Activated naive CD4-positive, alpha-beta T cell treated with anti-CD3 and anti-CD28 coated beads, Interleukin-2, amount 10 ng/mL, durations not matched to agents 7 days and 5 days (primary cell): ENCODE measurements around the gene ESYT3.
A peak's percentile ranks its signal among the peaks of the same experiment; 100 is the strongest.

Experiments used
- CTCF ChIA-PET: fragments of 350-600 bp; sonication (Branson Sonifier 250); formaldehyde crosslinking; loops from one replicate; lab custom pipeline; 2021; ENCODE audit warnings: antibody characterized with exemption; lab: Charles Lee
- DNase-seq: peaks from one replicate; pipeline ENCODE4 v3.0.0-alpha.2; 2020
- H3K27ac Mint-ChIP-seq: one replicate; pipeline ENCODE4 v1.8.0; 2021; ENCODE audit warnings: mild to moderate bottlenecking, moderate library complexity, mixed read lengths
- H3K27me3 Mint-ChIP-seq: one replicate; pipeline ENCODE4 v1.8.0; 2021; ENCODE audit warnings: mild to moderate bottlenecking, mixed read lengths
- H3K36me3 Mint-ChIP-seq: one replicate; pipeline ENCODE4 v1.8.0; 2021; ENCODE audit warnings: mixed read lengths
- H3K4me1 Mint-ChIP-seq: one replicate; pipeline ENCODE4 v1.8.0; 2021; ENCODE audit warnings: mixed read lengths
- H3K4me3 Mint-ChIP-seq: one replicate; pipeline ENCODE4 v1.8.0; 2021; ENCODE audit warnings: mild to moderate bottlenecking, moderate library complexity, mixed read lengths
- H3K9me3 Mint-ChIP-seq: one replicate; pipeline ENCODE4 v1.8.0; 2021; ENCODE audit warnings: mixed read lengths

Gene ESYT3

DNA sequence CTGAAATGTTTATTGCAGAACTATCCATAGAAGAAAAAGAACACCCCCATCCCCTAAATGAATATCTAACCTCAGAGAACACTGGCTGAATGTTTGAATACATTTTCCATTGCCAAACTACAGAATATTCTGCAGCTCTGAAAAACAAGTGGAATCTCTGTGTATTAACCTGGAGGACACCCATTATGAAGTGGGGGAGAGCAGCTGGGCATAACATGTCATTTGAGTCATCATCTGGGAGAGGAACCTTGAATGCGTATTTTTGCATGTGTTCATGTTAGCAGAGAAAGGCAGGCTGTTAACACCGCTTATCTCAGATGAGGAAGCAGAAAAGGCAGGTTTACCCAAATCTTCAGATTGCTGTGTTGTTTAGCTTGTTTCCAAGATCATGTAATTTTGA is 31.5 kb downstream of the ESYT3 start:
- H3K4me3 Mint-ChIP-seq, result no peak overlapping the region
- CTCF ChIA-PET, result no interaction called here
- no peaks in the 10 kb centered on the region for H3K4me1 Mint-ChIP-seq
- no peak overlapping the region for H3K27ac Mint-ChIP-seq
- peaks cover 32% of the 10 kb centered on the region for H3K27me3 Mint-ChIP-seq
- no peaks in the 10 kb centered on the region for H3K9me3 Mint-ChIP-seq
- DNase-seq, result no peak
- H3K36me3 Mint-ChIP-seq, result no peaks in the 10 kb centered on the region

DNA sequence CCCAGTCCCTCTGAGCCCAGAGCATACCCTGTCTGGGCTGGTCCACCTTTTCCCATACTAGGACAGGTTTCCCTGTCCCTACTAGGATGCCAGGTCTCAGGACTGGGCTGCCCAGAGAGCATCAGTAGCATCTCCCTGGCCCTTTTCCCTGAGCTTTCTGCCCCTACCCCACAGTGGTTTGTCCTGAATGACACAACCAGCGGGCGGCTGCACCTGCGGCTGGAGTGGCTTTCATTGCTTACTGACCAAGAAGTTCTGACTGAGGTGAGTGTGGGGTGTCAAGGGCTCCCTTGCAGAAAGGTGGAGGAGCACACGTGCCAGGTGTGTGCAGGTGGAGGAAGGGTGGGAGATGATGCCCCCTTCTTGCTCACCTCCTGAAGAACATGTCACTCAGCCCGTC is 33.5 kb downstream of the ESYT3 start:
- Mint-ChIP-seq H3K4me1 (no peaks in the 10 kb centered on the region), H3K9me3 (no peaks in the 10 kb centered on the region), H3K27ac (no peak overlapping the region), H3K27me3 (peaks cover 36% of the 10 kb centered on the region), H3K4me3 (no peak overlapping the region), H3K36me3 (no peaks in the 10 kb centered on the region)
- DNase-seq, result no peak
- CTCF ChIA-PET, result interaction anchor here (1.6 to 3.0 kb wide), 2 partner anchors 11 to 448 kb away, joined by 6 to 12 read pairs; no protein-coding TSS in a partner anchor

DNA sequence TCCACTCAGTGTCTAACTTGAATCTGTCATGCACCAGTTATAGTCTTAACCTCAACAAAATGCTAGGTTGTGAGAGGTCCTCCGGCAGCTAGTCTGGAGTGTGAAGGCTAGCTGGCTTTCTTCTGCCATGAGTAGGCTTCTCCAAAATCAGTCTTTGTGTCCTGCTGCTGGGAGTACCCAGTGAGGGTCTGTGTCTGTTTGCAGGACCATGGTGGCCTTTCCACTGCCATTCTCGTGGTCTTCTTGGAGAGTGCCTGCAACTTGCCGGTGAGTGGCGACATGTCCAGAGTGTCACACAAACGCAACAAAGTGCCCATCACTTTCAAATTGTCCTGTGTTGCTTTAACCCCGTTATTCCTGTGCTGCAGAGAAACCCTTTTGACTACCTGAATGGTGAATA is 34.0 kb downstream of the ESYT3 start:
- Mint-ChIP-seq H3K4me3 (no peak overlapping the region), H3K4me1 (no peaks in the 10 kb centered on the region), H3K36me3 (no peaks in the 10 kb centered on the region), H3K9me3 (no peaks in the 10 kb centered on the region), H3K27me3 (peaks cover 39% of the 10 kb centered on the region), H3K27ac (no peak overlapping the region)
- DNase-seq, result no peak
- CTCF ChIA-PET, result interaction anchor here (1.6 to 3.0 kb wide), 2 partner anchors 11 to 447 kb away, joined by 6 to 12 read pairs; no protein-coding TSS in a partner anchor

DNA sequence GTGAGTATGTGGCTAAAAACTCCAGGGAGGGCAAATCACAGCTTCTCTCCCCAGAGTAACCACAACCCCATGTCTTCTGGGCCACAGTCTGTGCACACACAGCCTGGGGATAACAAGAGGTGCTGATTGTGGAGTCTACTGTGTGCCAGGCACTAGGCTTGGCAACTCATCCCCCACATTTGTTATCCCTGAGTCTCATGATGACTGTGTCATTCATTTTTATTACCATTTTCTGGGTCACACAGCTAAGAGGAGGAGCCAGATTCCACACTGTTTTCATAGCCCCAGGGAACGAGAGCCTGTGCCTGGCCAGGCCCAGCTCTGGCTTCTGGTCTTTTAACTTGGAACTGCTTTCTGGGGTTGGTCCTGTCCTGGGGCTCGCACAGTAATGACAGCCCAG is 34.5 kb downstream of the ESYT3 start:
- no peak overlapping the region for H3K27ac Mint-ChIP-seq
- CTCF ChIA-PET, result interaction anchor here (1.6 to 3.0 kb wide), 2 partner anchors 10 to 447 kb away, joined by 6 to 12 read pairs; no protein-coding TSS in a partner anchor
- no peaks in the 10 kb centered on the region for H3K9me3 Mint-ChIP-seq
- no peaks in the 10 kb centered on the region for H3K4me1 Mint-ChIP-seq
- DNase-seq, result no peak
- no peak overlapping the region for H3K4me3 Mint-ChIP-seq
- no peaks in the 10 kb centered on the region for H3K36me3 Mint-ChIP-seq
- peaks cover 39% of the 10 kb centered on the region for H3K27me3 Mint-ChIP-seq

DNA sequence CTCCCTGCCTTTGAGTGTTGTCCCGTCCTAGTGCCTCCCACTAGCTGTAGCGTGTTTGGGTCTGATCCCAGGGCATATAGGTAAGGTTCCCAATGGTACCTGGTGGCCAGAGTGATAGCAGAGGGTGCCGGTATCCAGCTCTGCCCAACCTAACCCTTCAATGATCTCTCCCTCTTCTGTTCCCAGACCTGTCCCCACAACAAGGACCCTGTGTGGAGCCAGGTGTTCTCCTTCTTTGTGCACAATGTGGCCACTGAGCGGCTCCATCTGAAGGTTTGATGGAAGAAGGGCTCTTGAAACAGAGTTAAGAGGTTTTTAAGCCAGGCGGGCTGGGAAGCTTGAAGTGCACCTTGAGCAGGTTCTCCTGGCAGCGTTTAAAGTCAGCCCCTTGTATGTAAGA is 35.5 kb downstream of the ESYT3 start:
- CTCF ChIA-PET, result interaction anchor here (1.1 kb wide), 1 partner anchor 9 kb away, joined by 5 read pairs; no protein-coding TSS in a partner anchor
- no peak overlapping the region for H3K4me3 Mint-ChIP-seq

DNA sequence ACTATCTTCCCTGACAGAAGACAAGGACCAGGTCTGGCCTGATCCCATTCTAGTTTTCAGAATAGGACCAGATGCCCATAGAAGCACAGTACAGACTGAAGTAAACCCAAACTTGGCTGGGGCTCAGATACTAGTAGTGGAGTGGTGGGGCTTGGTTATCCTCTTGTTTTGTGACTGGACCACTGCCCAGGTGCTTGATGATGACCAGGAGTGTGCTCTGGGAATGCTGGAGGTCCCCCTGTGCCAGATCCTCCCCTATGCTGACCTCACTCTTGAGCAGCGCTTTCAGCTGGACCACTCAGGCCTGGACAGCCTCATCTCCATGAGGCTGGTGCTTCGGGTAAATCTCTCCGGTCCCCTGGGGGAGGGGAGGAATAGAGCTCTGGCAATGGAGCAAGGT is 36.3 kb downstream of the ESYT3 start:
- DNase-seq, result no peak
- Mint-ChIP-seq H3K27ac (no peak overlapping the region), H3K4me3 (no peak overlapping the region), H3K27me3 (peaks cover 27% of the 10 kb centered on the region), H3K4me1 (no peaks in the 10 kb centered on the region), H3K9me3 (no peaks in the 10 kb centered on the region), H3K36me3 (no peaks in the 10 kb centered on the region)
- CTCF ChIA-PET, result interaction anchor here (1.1 kb wide), 1 partner anchor 8 kb away, joined by 5 read pairs; no protein-coding TSS in a partner anchor

More for the DNA sequence above, 35.5 kb downstream of the ESYT3 start:
- DNase-seq, result no peak
- Mint-ChIP-seq H3K36me3 (no peaks in the 10 kb centered on the region), H3K27ac (no peak overlapping the region), H3K9me3 (no peaks in the 10 kb centered on the region), H3K4me1 (no peaks in the 10 kb centered on the region), H3K27me3 (peaks cover 34% of the 10 kb centered on the region)

DNA sequence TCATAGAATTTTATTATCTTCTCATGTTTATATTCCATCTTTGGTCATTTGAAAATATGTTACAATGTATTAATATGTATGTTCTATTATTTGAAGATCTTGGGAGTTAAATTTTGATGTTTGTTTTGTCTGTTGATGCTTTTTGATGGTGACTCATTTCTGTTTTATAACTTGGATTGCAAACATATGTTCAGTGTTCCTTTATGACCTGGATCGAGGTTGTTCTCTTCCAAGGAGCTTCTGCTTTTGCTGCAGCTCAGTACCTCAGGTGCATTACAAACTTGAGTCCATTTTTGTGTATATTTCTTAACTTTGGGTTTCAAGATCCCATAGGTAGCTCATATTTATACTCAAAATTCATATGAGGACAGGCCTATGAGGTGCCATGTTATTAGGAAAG is 37.1 kb downstream of the ESYT3 start:
- DNase-seq, result no peak
- no peaks in the 10 kb centered on the region for H3K9me3 Mint-ChIP-seq
- H3K27ac Mint-ChIP-seq, result no peak overlapping the region
- H3K27me3 Mint-ChIP-seq, result peaks cover 27% of the 10 kb centered on the region
- CTCF ChIA-PET, result interaction anchor here (1.2 kb wide), 1 partner anchor 452 kb away, joined by 5 read pairs; no protein-coding TSS in a partner anchor
- no peaks in the 10 kb centered on the region for H3K36me3 Mint-ChIP-seq
- H3K4me1 Mint-ChIP-seq, result no peaks in the 10 kb centered on the region
- no peak overlapping the region for H3K4me3 Mint-ChIP-seq

DNA sequence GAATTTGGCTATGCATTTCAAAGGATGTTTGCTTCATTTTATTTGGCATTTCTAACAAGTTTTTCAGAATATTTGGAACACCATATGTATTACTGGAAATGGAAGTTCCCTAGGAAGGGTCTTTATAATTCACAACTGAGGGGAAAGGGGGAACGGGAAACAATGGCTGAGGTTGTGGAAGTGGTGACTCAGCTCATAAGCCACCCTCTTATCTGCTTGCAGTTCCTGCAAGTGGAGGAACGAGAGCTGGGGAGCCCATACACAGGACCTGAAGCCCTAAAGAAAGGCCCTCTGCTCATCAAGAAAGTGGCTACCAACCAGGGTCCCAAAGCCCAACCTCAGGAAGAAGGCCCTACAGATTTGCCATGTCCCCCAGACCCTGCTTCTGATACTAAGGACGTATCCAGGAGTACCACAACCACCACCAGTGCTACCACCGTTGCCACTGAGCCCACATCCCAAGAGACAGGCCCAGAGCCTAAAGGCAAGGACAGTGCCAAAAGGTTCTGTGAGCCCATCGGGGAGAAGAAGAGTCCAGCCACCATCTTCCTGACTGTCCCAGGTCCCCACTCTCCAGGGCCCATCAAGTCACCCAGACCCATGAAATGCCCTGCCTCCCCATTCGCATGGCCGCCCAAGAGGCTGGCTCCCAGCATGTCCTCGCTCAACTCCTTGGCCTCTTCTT is 37.9 kb downstream of the ESYT3 start:
- Mint-ChIP-seq H3K4me3 (no peak overlapping the region), H3K27me3 (peaks cover 25% of the 10 kb centered on the region), H3K9me3 (no peaks in the 10 kb centered on the region), H3K27ac (no peak overlapping the region), H3K4me1 (no peaks in the 10 kb centered on the region), H3K36me3 (no peaks in the 10 kb centered on the region)
- CTCF ChIA-PET, result interaction anchor here (1.0 to 1.2 kb wide), 2 partner anchors 9 to 451 kb away, joined by 3 to 5 read pairs; no protein-coding TSS in a partner anchor
- no peak for DNase-seq

DNA sequence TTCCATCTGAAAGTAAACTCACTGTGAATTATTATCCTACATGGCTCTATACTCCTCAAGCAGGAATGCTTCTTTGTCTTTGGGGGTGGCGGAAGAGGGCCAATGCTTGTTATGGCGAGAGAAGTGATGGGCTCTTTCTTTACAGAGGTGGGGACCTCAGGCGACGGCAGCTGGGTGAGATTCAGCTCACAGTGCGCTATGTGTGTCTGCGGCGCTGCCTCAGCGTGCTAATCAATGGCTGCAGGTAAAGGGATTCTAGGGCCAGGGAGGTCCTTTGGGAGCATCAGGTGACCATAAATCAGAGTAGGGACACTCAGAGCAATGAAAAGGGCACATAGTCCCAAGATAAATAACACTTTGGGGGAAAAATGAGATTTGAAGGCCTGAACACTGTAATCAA is 39.0 kb downstream of the ESYT3 start:
- peaks cover 18% of the 10 kb centered on the region for H3K27me3 Mint-ChIP-seq
- H3K9me3 Mint-ChIP-seq, result no peaks in the 10 kb centered on the region
- CTCF ChIA-PET, result no interaction called here
- DNase-seq, result no peak
- H3K27ac Mint-ChIP-seq, result no peak overlapping the region
- H3K4me3 Mint-ChIP-seq, result no peak overlapping the region
- H3K36me3 Mint-ChIP-seq, result no peaks in the 10 kb centered on the region
- H3K4me1 Mint-ChIP-seq, result no peaks in the 10 kb centered on the region

DNA sequence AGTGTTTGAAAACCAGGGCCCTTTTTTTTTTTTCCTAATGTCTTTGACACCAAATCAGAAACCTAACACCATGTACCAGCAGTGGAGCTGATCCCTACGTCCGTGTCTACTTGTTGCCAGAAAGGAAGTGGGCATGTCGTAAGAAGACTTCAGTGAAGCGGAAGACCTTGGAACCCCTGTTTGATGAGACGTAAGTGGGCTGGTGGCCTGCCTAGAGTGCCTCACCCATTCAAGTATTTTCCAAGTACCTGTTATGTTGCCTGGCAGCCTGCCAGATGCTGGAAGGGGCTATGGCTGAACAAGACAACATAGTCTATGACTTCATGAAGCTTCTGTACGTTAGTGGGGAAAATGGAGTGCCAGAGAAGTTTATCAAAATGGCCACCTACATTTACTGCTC is 39.7 kb downstream of the ESYT3 start:
- peaks cover 16% of the 10 kb centered on the region for H3K27me3 Mint-ChIP-seq
- CTCF ChIA-PET, result no interaction called here
- H3K4me1 Mint-ChIP-seq, result no peaks in the 10 kb centered on the region
- no peaks in the 10 kb centered on the region for H3K9me3 Mint-ChIP-seq
- no peaks in the 10 kb centered on the region for H3K36me3 Mint-ChIP-seq
- no peak for DNase-seq
- H3K4me3 Mint-ChIP-seq, result no peak overlapping the region
- no peak overlapping the region for H3K27ac Mint-ChIP-seq

DNA sequence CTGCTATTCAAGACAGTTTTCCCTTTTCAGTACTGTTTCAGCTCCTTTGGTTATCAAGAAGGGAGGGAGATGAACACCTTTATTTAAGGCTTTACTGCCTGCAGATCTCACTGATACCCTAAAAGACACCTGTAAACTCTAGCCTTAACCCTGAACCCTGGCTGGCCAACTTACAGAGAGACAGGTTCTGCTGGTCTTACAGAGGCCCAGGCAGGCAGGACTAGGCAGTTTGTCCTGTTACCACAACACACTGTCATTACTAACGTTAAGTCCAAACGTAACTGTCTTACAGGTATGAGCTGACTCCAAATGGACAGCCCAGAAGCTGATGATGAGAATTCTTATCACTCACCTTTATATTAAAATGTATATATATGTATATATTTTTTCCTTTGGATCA is 42.1 kb downstream of the ESYT3 start:
- H3K9me3 Mint-ChIP-seq, result no peaks in the 10 kb centered on the region
- H3K4me3 Mint-ChIP-seq, result no peak overlapping the region
- H3K4me1 Mint-ChIP-seq, result no peaks in the 10 kb centered on the region
- H3K36me3 Mint-ChIP-seq, result no peaks in the 10 kb centered on the region
- no peak for DNase-seq
- peaks cover 12% of the 10 kb centered on the region for H3K27me3 Mint-ChIP-seq
- H3K27ac Mint-ChIP-seq, result no peak overlapping the region
- CTCF ChIA-PET, result interaction anchor here (1.2 to 1.3 kb wide), 2 partner anchors 439 to 440 kb away, joined by 4 to 5 read pairs; no protein-coding TSS in a partner anchor

DNA sequence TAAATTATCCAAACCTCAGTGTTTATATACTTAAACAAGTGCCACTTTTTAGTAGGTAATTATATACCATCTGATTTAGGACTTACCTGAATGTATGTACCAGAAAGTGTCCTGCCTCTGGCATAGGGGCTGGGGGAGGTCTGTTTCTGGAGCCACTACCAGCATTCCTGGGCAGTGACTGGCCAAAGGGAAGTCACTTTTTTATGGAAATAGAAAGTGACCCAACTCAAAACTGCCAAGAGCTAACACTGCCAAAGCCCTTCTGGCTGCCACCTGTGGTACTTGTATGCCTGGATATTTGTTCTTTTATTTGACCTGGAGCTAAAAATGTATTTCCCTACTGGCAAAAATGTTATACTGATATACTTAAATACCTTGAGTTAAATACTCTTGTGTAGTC is 42.7 kb downstream of the ESYT3 start:
- no peak overlapping the region for H3K27ac Mint-ChIP-seq
- CTCF ChIA-PET, result interaction anchor here (1.2 to 4.4 kb wide), 4 partner anchors 116 to 447 kb away, joined by 4 to 33 read pairs (median 13); partner anchors contain the start of gene CEP70
- H3K9me3 Mint-ChIP-seq, result no peaks in the 10 kb centered on the region
- peaks cover 12% of the 10 kb centered on the region for H3K27me3 Mint-ChIP-seq
- DNase-seq, result no peak
- no peaks in the 10 kb centered on the region for H3K4me1 Mint-ChIP-seq
- no peaks in the 10 kb centered on the region for H3K36me3 Mint-ChIP-seq
- H3K4me3 Mint-ChIP-seq, result no peak overlapping the region

DNA sequence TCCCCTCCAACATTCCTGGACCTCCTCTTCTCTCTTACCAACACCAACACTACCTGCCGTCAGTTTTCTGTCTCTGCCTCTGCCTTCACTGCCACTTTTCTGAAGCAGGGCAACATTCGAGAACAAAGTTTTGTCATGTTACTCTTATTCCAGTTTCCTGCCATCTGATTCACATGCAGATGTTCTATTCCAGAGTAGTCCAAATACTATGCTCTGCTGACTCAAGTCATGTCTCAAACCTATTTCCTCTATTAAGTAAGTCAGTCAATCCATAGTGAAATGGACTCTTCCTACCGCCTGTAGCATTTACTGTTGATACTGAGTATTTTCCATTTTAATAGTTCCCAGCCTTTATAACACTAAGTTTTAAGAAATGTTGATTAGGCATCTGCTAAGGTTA is 43.4 kb downstream of the ESYT3 start:
- Mint-ChIP-seq H3K27ac (no peak overlapping the region), H3K27me3 (peaks cover 8% of the 10 kb centered on the region), H3K9me3 (no peaks in the 10 kb centered on the region), H3K36me3 (no peaks in the 10 kb centered on the region), H3K4me3 (no peak overlapping the region), H3K4me1 (no peaks in the 10 kb centered on the region)
- DNase-seq, result no peak
- CTCF ChIA-PET, result interaction anchor here (1.3 to 4.4 kb wide), 3 partner anchors 115 to 446 kb away, joined by 4 to 33 read pairs (median 21); partner anchors contain the start of gene CEP70

DNA sequence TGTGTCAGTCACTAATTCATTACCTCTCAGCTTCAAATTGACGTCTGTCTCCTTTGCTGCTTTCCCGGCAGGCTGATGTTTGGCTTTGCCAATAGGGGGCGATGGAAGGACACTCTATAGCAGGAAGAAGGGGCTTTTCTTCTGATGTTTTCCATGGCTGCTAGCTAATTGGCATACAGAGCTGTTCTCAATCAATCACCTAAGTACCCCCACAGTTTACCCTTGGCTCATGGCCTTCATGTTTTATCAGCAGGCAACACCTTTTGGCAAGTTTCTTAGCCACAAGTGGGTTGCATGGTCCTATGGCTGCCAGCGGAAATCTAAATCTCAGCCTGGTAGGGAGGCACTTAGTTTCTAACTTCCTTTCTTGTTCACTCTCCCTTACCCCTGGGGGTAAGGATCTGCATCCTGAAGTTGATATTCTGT is 45.0 kb downstream of the ESYT3 start:
- peaks cover 4% of the 10 kb centered on the region for H3K27me3 Mint-ChIP-seq
- CTCF ChIA-PET, result interaction anchor here (0.6 to 4.4 kb wide), 24 partner anchors 9 to 493 kb away, joined by 3 to 33 read pairs (median 4); partner anchors contain the start of genes CEP70 and ESYT3
- no peaks in the 10 kb centered on the region for H3K36me3 Mint-ChIP-seq
- no peak overlapping the region for H3K27ac Mint-ChIP-seq
- no peaks in the 10 kb centered on the region for H3K9me3 Mint-ChIP-seq
- no peaks in the 10 kb centered on the region for H3K4me1 Mint-ChIP-seq
- DNase-seq, result peak; percentile 66
- no peak overlapping the region for H3K4me3 Mint-ChIP-seq
